Measurements from ENCODE around the gene NLRC3. TPM values are rescaled to one million over a fixed set of nuclear protein-coding genes. Genes with fewer than 3 reads are reported as not detected.

NLRC3 gene
- total and polyA plus RNA-seq, 2 donors from 2014 or later, result 0.52 to 5.3 TPM

DNA sequence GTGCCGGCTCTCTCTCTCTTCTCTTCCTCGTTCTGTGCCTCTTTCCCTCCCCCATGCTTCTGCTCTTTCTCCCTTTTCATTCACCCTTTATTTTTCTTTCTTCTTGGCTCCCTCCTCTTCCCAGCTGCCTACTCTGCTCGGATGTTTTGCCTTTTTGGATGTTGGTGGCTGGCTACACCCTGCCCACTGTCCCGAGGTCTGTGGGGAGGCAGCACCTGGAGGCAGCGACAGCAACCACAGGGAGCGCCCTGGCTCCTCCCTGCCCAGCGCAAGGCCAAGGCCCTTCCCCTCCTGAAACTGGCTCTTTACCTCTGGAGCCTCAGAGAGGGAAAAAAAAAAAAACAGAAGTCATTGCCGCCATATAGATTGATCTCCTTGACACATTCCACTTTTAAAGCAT, 56.4 kb downstream of the NLRC3 start:
- H3K4me3 ChIP-seq (ENCODE audit: low read length in 3 of 3), result no peak overlapping the region
- H3K9ac ChIP-seq (ENCODE audit: low read length in 3 of 3), result no peak overlapping the region
- TF ChIP-seq, protein P1, sequence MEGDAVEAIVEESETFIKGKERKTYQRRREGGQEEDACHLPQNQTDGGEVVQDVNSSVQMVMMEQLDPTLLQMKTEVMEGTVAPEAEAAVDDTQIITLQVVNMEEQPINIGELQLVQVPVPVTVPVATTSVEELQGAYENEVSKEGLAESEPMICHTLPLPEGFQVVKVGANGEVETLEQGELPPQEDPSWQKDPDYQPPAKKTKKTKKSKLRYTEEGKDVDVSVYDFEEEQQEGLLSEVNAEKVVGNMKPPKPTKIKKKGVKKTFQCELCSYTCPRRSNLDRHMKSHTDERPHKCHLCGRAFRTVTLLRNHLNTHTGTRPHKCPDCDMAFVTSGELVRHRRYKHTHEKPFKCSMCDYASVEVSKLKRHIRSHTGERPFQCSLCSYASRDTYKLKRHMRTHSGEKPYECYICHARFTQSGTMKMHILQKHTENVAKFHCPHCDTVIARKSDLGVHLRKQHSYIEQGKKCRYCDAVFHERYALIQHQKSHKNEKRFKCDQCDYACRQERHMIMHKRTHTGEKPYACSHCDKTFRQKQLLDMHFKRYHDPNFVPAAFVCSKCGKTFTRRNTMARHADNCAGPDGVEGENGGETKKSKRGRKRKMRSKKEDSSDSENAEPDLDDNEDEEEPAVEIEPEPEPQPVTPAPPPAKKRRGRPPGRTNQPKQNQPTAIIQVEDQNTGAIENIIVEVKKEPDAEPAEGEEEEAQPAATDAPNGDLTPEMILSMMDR (IDR thresholded peaks at IDR 0.05; ENCODE audit: borderline replicate concordance, extremely low read depth, insufficient read depth), result no peak
- FAIRE-seq (no peak), DNase-seq (peak in 1 of 5 donors; percentile 26)
- no peak overlapping the region for H3K27ac ChIP-seq (ENCODE audit: low read depth in 2 of 2, low read length in 2 of 2)
- no peaks in the 10 kb centered on the region for H3K27me3 ChIP-seq (ENCODE audit: control insufficient read depth, insufficient read depth, low read length)
- no peaks in the 10 kb centered on the region for H3K9me3 ChIP-seq (ENCODE audit: control insufficient read depth in 2 of 3, insufficient read depth in 1 of 3, low read length in 3 of 3)
- intact Hi-C loops (cut with DNase I), result no loop called here
- H3K4me1 ChIP-seq (ENCODE audit: control insufficient read depth in 2 of 3, insufficient read depth in 2 of 3, low read depth in 1 of 3, low read length in 3 of 3), result no peaks in the 10 kb centered on the region
- peaks cover 10 to 56% (median 37%) of the 10 kb centered on the region in 3 donors for H3K36me3 ChIP-seq (ENCODE audit: control insufficient read depth in 2 of 3, insufficient read depth in 3 of 3, low read length in 3 of 3)

DNA sequence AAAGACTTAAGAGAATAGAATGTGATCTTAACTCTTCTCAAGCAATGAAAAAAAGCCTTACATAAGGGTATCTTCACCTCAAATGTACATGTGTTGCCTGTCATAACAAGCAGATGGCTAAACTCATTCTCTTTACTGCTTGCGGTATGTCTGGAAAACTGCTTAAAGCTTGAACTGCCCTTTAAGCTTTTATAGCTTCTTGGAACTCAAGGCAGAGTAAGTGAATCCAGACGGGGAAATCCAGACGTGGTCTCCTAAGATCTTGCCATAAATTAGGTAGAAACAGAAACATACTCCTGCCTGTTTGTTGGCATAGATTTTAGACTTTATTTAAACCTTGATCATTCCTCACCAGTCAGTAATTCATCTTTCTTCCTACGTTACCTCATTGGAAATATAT, 56.8 kb downstream of the NLRC3 start:
- H3K27ac ChIP-seq (ENCODE audit: low read depth in 2 of 2, low read length in 2 of 2), result no peak overlapping the region
- FAIRE-seq, result no peak
- intact Hi-C loops (cut with DNase I), result no loop called here
- peaks cover 10 to 56% (median 39%) of the 10 kb centered on the region in 3 donors for H3K36me3 ChIP-seq (ENCODE audit: control insufficient read depth in 2 of 3, insufficient read depth in 3 of 3, low read length in 3 of 3)
- no peak overlapping the region for H3K4me3 ChIP-seq (ENCODE audit: low read length in 3 of 3)
- H3K4me1 ChIP-seq (ENCODE audit: control insufficient read depth in 2 of 3, insufficient read depth in 2 of 3, low read depth in 1 of 3, low read length in 3 of 3), result no peaks in the 10 kb centered on the region
- H3K27me3 ChIP-seq (ENCODE audit: control insufficient read depth, insufficient read depth, low read length), result no peaks in the 10 kb centered on the region
- TF ChIP-seq, protein P1 (IDR thresholded peaks at IDR 0.05; ENCODE audit: borderline replicate concordance, extremely low read depth, insufficient read depth), result no peak
- H3K9ac ChIP-seq (ENCODE audit: low read length in 3 of 3), result no peak overlapping the region
- peak in 3 of 5 donors; percentile 9 to 94 (median 80) for DNase-seq
- no peaks in the 10 kb centered on the region for H3K9me3 ChIP-seq (ENCODE audit: control insufficient read depth in 2 of 3, insufficient read depth in 1 of 3, low read length in 3 of 3)

DNA sequence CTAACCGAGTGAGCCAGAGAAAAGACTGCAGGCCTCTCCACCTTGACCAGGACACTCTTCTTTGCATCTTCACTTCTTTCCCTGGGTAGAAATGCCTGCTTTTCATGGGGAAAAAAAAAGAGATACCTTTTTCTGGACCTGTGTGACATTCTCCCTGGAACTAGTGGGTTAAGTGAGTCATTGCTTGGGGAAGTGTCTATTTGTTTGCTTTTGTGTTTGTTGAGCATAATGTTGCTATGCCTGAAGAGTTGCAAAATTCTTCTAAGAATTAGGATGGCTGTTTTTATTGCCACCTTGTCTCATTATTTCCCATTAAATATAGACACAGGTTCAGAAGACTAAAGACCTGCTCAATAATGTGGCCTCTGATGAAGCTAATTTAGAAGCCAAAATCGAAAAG, 57.6 kb downstream of the NLRC3 start:
- DNase-seq (no peak), FAIRE-seq (no peak)
- Histone ChIP-seq H3K27me3 (ENCODE audit: control insufficient read depth, insufficient read depth, low read length) (no peaks in the 10 kb centered on the region), H3K36me3 (ENCODE audit: control insufficient read depth in 2 of 3, insufficient read depth in 3 of 3, low read length in 3 of 3) (peaks cover 8 to 52% (median 34%) of the 10 kb centered on the region in 3 donors), H3K4me3 (ENCODE audit: low read length in 3 of 3) (no peak overlapping the region), H3K27ac (ENCODE audit: low read depth in 2 of 2, low read length in 2 of 2) (no peak overlapping the region), H3K4me1 (ENCODE audit: control insufficient read depth in 2 of 3, insufficient read depth in 2 of 3, low read depth in 1 of 3, low read length in 3 of 3) (no peaks in the 10 kb centered on the region), H3K9ac (ENCODE audit: low read length in 3 of 3) (no peak overlapping the region), H3K9me3 (ENCODE audit: control insufficient read depth in 2 of 3, insufficient read depth in 1 of 3, low read length in 3 of 3) (no peaks in the 10 kb centered on the region)
- intact Hi-C loops (cut with DNase I), result no loop called here
- TF ChIP-seq, protein P1 (IDR thresholded peaks at IDR 0.05; ENCODE audit: borderline replicate concordance, extremely low read depth, insufficient read depth), result no peak

DNA sequence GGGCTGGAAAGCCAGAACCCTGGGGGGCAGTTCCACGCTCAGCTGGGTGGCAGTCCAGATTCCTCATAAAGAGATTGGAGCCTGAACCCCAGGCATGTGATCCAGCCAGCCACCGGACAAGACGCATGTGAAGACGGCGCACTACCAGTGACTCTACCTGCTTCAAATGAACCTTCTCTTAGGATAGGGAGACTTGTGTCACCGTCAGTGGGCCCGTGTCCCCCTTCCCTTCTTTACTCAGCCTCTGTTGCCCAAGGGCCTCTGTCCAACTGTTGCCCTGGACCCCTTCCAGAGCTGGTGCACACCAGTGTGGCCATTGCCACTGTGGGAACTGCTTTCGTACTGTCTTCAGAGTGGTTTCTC, 58.2 kb downstream of the NLRC3 start:
- intact Hi-C loops (cut with DNase I), result no loop called here
- Histone ChIP-seq H3K4me3 (ENCODE audit: low read length in 3 of 3) (no peak overlapping the region), H3K9me3 (ENCODE audit: control insufficient read depth in 2 of 3, insufficient read depth in 1 of 3, low read length in 3 of 3) (no peaks in the 10 kb centered on the region), H3K9ac (ENCODE audit: low read length in 3 of 3) (no peak overlapping the region), H3K27me3 (ENCODE audit: control insufficient read depth, insufficient read depth, low read length) (no peaks in the 10 kb centered on the region), H3K27ac (ENCODE audit: low read depth in 2 of 2, low read length in 2 of 2) (no peak overlapping the region), H3K36me3 (ENCODE audit: control insufficient read depth in 2 of 3, insufficient read depth in 3 of 3, low read length in 3 of 3) (peaks cover 8 to 55% (median 39%) of the 10 kb centered on the region in 3 donors), H3K4me1 (ENCODE audit: control insufficient read depth in 2 of 3, insufficient read depth in 2 of 3, low read depth in 1 of 3, low read length in 3 of 3) (no peaks in the 10 kb centered on the region)
- TF ChIP-seq, protein P1 (IDR thresholded peaks at IDR 0.05; ENCODE audit: borderline replicate concordance, extremely low read depth, insufficient read depth), result no peak
- peak in 1 of 5 donors; percentile 11 for DNase-seq
- no peak for FAIRE-seq
